Renal pelvis (tissue), 4 donors: ENCODE data around the gene MSH2. TPM values are rescaled to one million over a fixed set of nuclear protein-coding genes. Genes with fewer than 3 reads are reported as not detected.
"Not testable (repeated sequence)": the region's sequence is repeated elsewhere in the genome, so short reads cannot be mapped to it uniquely, and the experiment has no call there.

ENCODE experiments used
- DNase-seq: peaks from one replicate; pipeline ENCODE4 v3.0.0-alpha.2; 2013
- polyA plus RNA-seq, 3 donors: library from polyadenylated mRNA; unstranded; fragments of 120-200 nt; gene quantifications; one replicate each; pipeline ENCODE4 v1.2.1, GENCODE V29; 2013; ENCODE audit not compliant: insufficient read length in 3 of 3

MSH2 gene
- polyA plus RNA-seq, 3 donors, result 69.3 to 74.2 (median 69.7) TPM

GRCh38 chr2:47403609-47404193, 745 bp downstream of the MSH2 start:
- DNase-seq, result peak; percentile 41

- DNase-seq, result no peak
Observed at GRCh38 chr2:47404356-47404755, 1.4 kb downstream of the MSH2 start.

GRCh38 chr2:47405757-47406156, 2.8 kb downstream of the MSH2 start:
- DNase-seq, result no peak

DNA sequence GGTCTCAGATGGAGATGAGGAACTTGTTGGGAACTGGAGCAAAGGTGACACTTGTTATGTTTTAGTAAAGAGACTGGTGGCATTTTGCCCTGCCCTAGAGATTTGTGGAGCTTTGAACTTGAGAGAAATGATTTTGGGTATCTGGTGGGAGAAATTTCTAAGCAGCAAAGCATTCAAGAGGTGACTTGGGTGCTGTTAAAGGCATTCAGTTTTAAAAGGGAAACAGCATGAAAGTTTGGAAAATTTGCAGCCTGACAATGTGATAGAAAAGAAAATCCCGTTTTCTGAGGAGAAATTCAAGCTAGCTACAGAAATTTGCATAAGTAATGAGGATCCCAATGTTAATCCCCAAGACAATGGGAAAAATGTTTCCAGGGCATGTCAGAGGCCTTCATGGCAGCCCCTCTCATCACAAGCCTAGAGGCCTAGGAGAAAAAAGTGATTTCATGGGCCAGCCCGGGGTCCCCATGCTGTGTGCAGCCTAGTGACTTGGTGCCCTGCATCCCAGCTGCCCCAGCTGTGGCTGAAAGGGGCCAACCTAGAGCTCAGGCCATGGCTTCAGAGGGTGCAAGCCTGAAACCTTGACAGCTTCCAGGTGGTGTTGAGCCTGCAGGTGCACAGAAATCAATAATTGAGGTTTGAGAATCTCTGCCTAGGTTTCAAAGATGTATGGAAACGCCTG, 3.8 kb downstream of the MSH2 start:
- not testable (repeated sequence) for DNase-seq

DNA sequence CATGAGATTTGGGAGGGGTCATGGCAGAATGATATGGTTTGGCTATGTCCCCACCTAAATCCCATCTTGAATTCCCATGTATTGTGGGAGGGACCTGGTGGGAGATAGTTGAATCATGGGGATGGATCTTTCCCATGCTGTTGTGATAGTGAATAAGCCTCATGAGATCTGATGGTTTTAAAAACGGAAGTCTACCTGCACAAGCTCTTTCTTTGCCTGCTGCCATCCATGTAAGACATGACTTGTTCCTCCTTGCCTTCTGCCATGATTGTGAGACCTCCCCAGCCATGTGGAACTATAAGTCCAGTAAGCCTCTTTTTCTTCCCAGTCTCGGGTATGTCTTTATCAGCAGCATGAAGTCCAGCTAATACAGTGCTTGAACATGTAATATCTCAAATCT, 5.0 kb downstream of the MSH2 start:
- not testable (repeated sequence) for DNase-seq

DNA sequence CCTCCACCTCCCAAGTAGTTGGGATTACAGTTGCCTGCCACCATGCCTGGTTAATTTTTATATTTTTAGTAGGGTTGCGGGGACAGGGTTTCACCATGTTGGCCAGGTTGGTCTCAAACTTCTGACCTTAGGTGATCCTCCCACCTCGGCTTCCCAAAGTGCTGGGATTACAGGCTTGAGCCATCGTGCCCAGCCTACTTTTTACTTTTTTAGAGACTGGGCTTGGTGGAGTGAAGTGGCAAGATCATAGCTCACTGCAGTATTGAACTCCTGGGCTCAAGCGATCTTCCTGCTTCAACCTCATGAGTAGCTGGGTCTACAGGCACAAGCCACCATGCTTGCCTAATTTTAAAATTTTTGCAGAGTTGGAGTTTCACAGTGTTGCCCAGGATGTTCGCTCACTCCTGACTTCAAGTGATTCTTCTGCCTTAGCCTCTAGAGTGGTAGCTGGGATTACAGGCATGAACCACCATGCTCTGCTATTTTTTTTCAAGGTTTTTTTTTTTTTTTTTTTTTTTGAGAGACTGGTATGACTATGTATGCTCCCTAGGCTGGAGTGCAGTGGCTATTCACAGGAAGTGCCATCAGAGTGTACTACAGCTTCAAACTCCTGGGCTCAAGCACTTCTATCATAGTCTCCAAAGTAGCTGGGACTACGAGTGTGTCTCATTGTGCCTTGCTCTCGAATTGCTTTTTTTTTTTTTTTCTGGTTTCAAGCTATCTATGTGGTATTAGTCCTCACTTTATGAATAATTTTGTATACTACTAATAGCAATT, 11.9 kb downstream of the MSH2 start:
- no peak for DNase-seq

DNA sequence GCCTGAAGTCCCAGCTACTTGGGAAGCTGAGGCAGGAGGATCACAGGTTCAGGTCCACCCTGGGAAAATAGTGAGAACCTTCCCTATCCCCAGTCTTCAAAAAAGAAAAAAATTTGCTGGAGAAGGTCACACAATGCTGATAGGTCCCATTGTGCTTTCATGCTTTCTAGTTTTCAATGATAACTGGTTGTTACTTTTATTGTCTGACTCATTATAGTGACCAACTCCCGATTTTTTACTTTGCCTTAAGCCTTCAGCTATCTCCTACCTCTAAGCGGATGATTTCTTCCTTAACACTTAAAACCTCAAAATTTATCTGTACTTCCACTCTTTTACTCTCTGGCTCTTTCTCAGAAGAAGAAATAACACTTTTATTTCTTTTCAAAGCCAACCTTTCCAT, 17.3 kb downstream of the MSH2 start:
- no peak for DNase-seq

GRCh38 chr2:47420683-47421082, 17.7 kb downstream of the MSH2 start:
- DNase-seq, result not testable (repeated sequence)

GRCh38 chr2:47422016-47422415, 19.1 kb downstream of the MSH2 start:
- DNase-seq, result no peak

- DNase-seq, result no peak
Observed at GRCh38 chr2:47422560-47422959, 19.6 kb downstream of the MSH2 start.

GRCh38 chr2:47426786-47427185, 23.8 kb downstream of the MSH2 start:
- DNase-seq, result no peak

- DNase-seq, result no peak
Observed at GRCh38 chr2:47429795-47430194, 26.8 kb downstream of the MSH2 start.

GRCh38 chr2:47433006-47433405, 30.1 kb downstream of the MSH2 start:
- not testable (repeated sequence) for DNase-seq

DNA sequence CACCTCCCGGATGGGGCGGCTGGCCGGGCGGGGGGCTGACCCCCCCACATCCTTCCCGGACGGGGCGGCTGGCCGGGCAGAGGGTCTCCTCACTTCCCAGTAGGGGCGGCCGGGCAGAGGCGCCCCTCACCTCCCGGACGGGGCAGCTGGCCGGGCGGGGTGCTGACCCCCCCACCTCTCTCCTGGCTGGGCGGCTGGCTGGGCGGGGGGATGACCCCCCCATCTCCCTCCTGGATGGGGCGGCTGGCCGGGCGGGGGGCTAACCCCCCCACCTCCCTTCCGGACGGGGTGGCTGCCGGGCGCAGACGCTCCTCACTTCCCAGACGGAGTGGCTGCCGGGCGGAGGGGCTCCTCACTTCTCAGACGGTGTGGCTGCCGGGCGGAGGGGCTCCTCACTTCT, 30.5 kb downstream of the MSH2 start:
- DNase-seq, result not testable (repeated sequence)

- DNase-seq, result peak; percentile 22
Observed at GRCh38 chr2:47437287-47437686, 34.3 kb downstream of the MSH2 start.

GRCh38 chr2:47438106-47438505, 35.1 kb downstream of the MSH2 start:
- DNase-seq, result no peak

DNA sequence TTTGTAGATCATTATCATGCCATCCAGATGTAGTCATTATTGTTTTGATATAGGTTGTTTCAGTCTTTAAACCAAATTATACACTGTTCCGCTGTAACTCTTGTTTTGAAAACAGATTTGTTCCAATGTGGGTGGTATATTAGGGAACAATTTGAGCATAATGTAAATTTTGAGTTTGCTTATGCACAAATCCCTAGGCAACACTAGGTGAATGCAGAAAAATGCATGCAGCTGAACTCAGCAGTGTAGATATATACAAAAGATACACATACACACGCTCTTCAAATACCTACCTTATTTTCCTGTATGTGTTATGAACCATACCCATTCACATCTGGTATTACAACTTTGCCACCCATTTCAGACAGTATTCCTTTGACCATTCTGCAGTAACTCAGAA, 35.8 kb downstream of the MSH2 start:
- no peak for DNase-seq

GRCh38 chr2:47451790-47452189, 48.8 kb downstream of the MSH2 start:
- DNase-seq, result no peak

- no peak for DNase-seq
Observed at GRCh38 chr2:47452761-47453160, 49.8 kb downstream of the MSH2 start.

DNA sequence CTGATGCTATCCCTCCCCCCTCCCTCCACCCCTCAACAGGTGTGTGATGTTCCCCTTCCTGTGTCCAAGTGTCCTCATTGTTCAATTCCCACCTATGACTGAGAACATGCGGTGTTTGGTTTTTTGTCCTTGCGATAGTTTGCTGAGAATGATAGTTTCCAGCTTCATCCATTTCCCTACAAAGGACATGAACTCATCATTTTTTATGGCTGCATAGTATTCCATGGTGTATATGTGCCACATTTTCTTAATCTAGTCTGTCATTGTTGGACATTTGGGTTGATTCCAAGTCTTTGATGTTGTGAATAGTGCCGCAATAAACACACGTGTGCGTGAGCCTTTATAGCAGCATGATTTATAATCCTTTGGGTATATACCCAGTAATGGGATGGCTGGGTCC, 51.9 kb downstream of the MSH2 start:
- DNase-seq, result not testable (repeated sequence)

DNA sequence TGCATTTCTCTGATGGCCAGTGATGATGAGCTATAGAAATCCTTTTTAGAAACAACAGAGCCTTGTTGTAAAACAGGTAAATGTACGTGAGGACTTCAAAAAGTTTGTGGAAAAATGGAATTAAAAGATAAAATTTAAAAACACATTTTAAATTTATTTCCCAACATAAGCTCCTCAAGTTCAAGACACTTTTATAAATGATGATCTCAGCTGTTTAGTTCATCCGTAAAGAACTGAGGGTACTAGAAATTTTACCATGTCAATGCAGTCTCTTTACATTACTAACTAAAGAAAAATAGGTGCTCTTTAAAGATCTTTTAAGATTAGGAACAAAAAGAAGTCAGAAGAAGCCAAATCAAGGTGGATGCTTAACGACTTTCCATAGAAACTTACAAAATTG, 52.5 kb downstream of the MSH2 start:
- no peak for DNase-seq

GRCh38 chr2:47456851-47457250, 53.9 kb downstream of the MSH2 start:
- DNase-seq, result no peak

DNA sequence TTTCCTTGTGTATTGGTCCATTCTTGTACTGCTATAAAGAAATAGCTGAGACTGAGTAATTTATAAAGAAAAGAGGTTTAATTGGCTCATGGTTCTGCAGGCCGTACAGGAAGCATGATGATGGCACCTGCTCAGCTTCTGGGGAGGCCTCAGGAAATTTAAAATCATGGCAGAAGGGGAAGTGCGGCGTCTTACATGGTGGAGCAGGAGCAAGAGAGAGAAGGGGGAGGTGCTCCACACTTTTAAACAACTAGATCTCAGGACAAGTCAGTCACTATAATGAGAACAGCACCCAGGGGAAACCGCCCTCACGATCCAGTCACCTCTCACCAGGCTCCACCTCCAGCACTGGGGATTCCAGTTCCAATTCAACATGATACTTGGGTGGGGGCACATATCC, 54.3 kb downstream of the MSH2 start:
- DNase-seq, result no peak
